Lung microvascular endothelial cell (primary cell): ENCODE results near the gene UBL4A. TPM values are rescaled to one million over a fixed set of nuclear protein-coding genes. Genes with fewer than 3 reads are reported as not detected.
"Not testable (repeated sequence)": the region's sequence is repeated elsewhere in the genome, so short reads cannot be mapped to it uniquely, and the experiment has no call there.

Experiments used
- DNase-seq, 2 donors: peaks; one replicate each; pipeline versions ENCODE4 v3.0.0 to v3.0.0-alpha.2; 2010; ENCODE audit warnings: low read depth in 2 of 2
- total RNA-seq: library from RNA; depleted of rRNA; stranded (reverse); fragments of >200 nt; gene quantifications from 2 replicates; pipeline ENCODE4 v1.2.1, GENCODE V29; 2014

The UBL4A gene
- total RNA-seq, 1 donor from 2014 or later, result 31.3 TPM

- no peak for DNase-seq
Observed at GRCh38 chrX:154508384-154508745, 21.9 kb upstream of the UBL4A start.

- DNase-seq, result no peak
Observed at GRCh38 chrX:154507673-154508383, 21.4 kb upstream of the UBL4A start.

GRCh38 chrX:154506483-154507332 lies 20.3 kb upstream of the UBL4A start:
- DNase-seq, result no peak

GRCh38 chrX:154505734-154506133 lies 19.3 kb upstream of the UBL4A start:
- DNase-seq, result peak; percentile 42 to 70

- no peak for DNase-seq
Observed at GRCh38 chrX:154502989-154503388, 16.6 kb upstream of the UBL4A start.

- no peak for DNase-seq
Observed at GRCh38 chrX:154502098-154502497, 15.7 kb upstream of the UBL4A start.

- DNase-seq, result not testable (repeated sequence)
Observed at GRCh38 chrX:154501423-154501822, 15.0 kb upstream of the UBL4A start.

- DNase-seq, result not testable (repeated sequence)
Observed at GRCh38 chrX:154496591-154497137, 10.2 kb upstream of the UBL4A start.

GRCh38 chrX:154495472-154495922 lies 9.1 kb upstream of the UBL4A start:
- DNase-seq, result peak in 1 of 2 donors; percentile 56

- no peak for DNase-seq
Observed at GRCh38 chrX:154494715-154495114, 8.3 kb upstream of the UBL4A start.

GRCh38 chrX:154490414-154491083 lies 4.1 kb upstream of the UBL4A start, which contains the start of gene SLC10A3:
Gene SLC10A3, minus strand, starts transcription at chrX:154490629. Its CDS starts 1,689 bp downstream, at chrX:154488940.
- peak; percentile 93 to 96 for DNase-seq

GRCh38 chrX:154490021-154490413 lies 3.6 kb upstream of the UBL4A start:
- DNase-seq, result peak in 1 of 2 donors; percentile 24

- DNase-seq, result no peak
Observed at GRCh38 chrX:154489182-154489581, 2.8 kb upstream of the UBL4A start.

- no peak for DNase-seq
Observed at GRCh38 chrX:154488336-154489075, 2.1 kb upstream of the UBL4A start.

- DNase-seq, result no peak
Observed at GRCh38 chrX:154487518-154488290, 1.3 kb upstream of the UBL4A start.

GRCh38 chrX:154486052-154486395 lies 391 bp downstream of the UBL4A start:
- peak; percentile 5 to 15 for DNase-seq

- DNase-seq, result no peak
Observed at GRCh38 chrX:154485150-154486051, 1.0 kb downstream of the UBL4A start.

- DNase-seq, result peak in 1 of 2 donors; percentile 16
Observed at GRCh38 chrX:154484255-154485149, 1.9 kb downstream of the UBL4A start.
